Breast epithelium (tissue), 3 donors: ENCODE data around the gene ABI2.

Experiments used
- CTCF ChIP-seq, 3 donors: fragments of 450-650 bp; IDR thresholded peaks; one replicate each; pipeline ENCODE4 v1.5.1; 2016 to 2017; ENCODE audit warnings: antibody characterized with exemption in 3 of 3, mild to moderate bottlenecking in 3 of 3, moderate library complexity in 3 of 3
- POLR2A ChIP-seq: fragments of 450-650 bp; IDR thresholded peaks from one replicate; pipeline ENCODE4 v1.6.1; 2016; ENCODE audit warnings: antibody characterized with exemption, mild to moderate bottlenecking, moderate library complexity
- POLR2AphosphoS5 ChIP-seq, 3 donors: sonication (generic); formaldehyde crosslinking; IDR thresholded peaks; one replicate each; pipeline ENCODE4 v1.6.1; 2017; ENCODE audit warnings: antibody characterized with exemption in 3 of 3

- TF ChIP-seq POLR2AphosphoS5 (IDR thresholded peaks at IDR 0.05) (no peak), POLR2A (no peak), CTCF (IDR thresholded peaks at IDR 0.05) (no peak)
Measured at GRCh38 chr2:203461746-203462145, 133.6 kb downstream of the ABI2 start.
